Mammary epithelial cell (primary cell): ENCODE data around the gene RELN.

Experiments used
- CTCF ChIP-seq, 2 donors: IDR thresholded peaks in 1 of 2; conservative IDR thresholded peaks in 1 of 2; 2 replicates each; pipeline ENCODE4 v1.5.1; 2011 to 2012; ENCODE audit warnings: inconsistent platforms in 2 of 2, low read length in 2 of 2, mild to moderate bottlenecking in 2 of 2, control low read depth in 1 of 2, low read depth in 1 of 2; ENCODE audit not compliant: insufficient read depth in 1 of 2; ENCODE audit errors: extremely low read depth in 1 of 2
- EZH2 ChIP-seq: IDR thresholded peaks from 2 replicates; pipeline ENCODE4 v1.6.1; 2012; ENCODE audit warnings: low read length, inconsistent platforms, borderline replicate concordance

DNA sequence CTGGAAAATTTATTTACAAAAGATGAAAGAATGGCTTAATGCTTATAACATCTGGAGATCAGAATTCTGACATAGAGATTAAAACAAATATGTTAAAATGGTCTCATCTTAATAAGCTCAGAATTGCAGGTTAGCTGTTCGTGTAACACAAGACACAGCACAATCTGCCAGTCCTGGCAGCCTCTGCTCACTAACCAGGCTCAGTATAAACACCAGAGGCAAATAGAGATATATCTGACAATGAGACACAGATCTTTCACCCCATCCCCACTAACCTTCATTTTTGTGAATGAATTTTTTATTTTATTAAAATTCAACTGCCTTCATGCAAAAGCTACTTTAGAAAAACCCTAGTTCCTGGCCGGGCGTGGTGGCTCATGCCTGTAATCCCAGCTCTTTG, 51.8 kb downstream of the RELN start:
- no peak for TF ChIP-seq EZH2
- no peak for TF ChIP-seq CTCF (conservative IDR thresholded peaks at IDR 0.05 in 1 of 2, IDR thresholded peaks at IDR 0.05 in 1 of 2; ENCODE audit: extremely low read depth in 1 of 2, insufficient read depth in 1 of 2, low read depth in 1 of 2, low read length in 2 of 2)
